ENCODE results near the gene PRIMPOL.
A peak's percentile ranks its signal among the peaks of the same experiment; 100 is the strongest.
"Not testable (repeated sequence)": the region's sequence is repeated elsewhere in the genome, so short reads cannot be mapped to it uniquely, and the experiment has no call there.

The PRIMPOL gene

DNA sequence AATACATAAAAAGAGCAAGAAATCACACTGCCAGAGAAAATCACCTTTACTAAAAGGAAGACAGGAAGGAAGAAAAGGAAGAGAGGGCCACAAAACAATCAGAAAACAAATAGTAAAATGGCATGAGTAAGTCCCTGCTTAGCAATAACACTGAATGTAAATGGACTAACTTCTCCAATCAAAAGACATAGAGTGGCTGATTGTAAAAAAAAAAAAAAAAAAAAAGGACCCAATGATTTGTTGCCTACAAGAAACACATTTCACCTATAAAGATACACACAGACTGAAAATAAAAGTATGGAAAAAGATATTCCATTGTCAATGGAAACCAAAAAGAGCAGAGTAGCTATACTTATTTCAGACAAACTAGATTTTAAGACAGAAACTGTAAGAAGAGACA lies 71.7 kb downstream of the PRIMPOL start:
- no peak for DNase-seq

DNA sequence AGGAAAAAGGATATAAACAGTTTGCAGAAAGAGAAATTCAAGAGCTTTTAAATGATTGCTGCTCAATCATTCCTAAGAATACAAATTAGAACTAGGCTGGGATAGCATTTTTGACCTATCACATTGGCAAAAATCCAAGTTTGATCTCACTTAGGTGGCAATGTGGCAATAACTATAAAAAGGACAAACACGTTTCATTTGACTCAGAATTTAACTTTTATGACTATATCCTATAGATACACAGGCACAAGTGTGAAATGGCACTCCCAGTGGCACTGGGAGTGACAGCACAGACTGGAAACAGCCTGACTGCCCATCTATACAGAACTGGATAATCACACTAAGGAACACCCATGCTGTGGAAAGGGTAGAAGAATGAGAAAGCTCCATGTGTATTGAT lies 73.3 kb downstream of the PRIMPOL start:
- peak; percentile 60 for DNase-seq

DNA sequence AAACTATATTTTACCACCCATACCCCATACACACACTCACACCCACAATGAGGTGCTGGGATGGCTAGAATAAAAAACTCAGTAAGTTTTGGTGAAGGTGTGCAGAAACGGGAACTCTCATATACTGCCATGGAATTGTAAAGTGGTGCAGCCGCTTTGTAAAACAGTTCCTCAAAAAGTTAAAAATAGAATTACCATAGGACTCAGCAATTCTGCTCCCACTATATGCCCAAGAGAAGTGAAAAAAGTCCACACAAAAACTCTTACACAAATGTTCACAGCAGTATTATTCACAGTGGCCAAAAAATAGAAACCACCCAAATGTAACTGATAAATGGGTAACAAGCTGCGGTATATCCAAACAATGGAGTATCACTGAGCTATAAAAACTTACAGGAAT lies 77.9 kb downstream of the PRIMPOL start:
- no peak for DNase-seq

DNA sequence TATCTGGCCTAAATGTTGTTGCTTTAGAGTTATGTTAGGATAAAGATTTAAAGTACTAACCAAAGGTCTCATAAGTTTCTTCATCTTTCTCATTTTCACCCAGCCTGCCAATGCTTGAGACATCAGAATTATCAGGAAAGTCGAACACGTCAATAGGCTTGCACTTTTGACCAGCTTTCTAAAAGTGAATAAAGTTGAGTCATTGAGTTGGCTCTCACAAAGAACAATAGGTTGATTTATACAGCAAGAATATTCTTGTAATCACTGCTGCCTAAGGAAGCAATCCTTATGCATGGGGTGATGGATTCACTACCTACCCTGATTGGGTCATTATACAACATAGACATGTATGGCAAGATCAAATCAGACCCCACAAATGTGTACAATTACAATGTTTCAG lies 79.3 kb downstream of the PRIMPOL start:
- DNase-seq = no peak

DNA sequence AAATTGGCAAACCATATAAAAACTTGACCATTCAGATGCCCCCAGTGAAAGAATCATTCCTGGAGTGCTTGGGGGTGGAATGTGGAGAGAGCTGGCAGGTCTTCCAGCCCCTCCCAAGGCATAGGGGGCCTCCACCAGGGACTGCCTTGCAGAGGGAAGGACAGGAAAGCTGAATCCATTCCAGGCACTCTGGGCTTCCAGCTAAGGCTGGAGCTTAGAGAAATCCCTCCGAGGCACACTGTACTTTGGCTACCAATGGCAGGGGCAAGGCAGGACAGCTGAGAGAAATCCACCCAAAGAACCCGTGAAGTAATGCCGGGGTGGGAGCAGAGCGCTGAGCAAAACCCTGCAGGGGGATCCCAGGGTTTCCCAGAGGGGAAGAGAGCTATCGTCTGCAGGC lies 80.4 kb downstream of the PRIMPOL start:
- no peak for DNase-seq

DNA sequence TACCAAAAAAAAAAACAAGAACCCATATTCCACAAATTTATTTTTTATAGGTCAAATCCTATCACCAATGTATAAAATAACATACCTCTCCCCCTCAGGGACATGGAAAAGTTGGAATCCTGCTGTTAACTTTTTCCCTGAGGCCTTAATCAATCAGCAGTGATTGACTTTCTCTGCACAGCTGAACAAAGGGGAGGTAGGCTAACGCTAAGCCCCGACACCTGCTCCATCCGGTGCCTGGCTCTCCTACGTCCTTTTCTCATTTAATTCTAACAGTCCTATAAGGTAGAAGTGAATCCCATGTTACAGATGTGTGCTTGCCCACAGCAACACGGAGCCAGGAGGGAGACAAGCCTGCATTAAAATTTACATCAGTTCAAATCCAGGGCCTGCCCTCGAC lies 81.5 kb downstream of the PRIMPOL start:
- DNase-seq = no peak

DNA sequence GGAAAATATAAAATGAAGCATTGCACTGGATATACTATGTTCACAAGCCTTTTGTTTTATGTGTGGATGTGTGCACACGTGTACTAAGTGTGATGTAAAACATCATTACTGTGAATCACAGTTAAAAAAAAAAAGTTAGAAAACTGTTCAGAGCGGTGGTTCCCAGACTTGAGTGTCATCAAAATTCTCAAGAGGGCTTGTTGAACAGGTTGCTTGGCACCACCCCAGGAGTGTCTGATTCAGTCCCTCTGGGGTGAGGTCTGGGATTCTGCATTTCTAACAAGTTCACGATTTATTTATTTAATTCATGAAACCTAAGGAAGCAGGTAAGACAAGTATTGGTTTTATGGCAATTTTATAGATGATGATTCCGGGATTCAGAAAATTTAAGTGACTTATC lies 82.6 kb downstream of the PRIMPOL start:
- peak; percentile 21 for DNase-seq

DNA sequence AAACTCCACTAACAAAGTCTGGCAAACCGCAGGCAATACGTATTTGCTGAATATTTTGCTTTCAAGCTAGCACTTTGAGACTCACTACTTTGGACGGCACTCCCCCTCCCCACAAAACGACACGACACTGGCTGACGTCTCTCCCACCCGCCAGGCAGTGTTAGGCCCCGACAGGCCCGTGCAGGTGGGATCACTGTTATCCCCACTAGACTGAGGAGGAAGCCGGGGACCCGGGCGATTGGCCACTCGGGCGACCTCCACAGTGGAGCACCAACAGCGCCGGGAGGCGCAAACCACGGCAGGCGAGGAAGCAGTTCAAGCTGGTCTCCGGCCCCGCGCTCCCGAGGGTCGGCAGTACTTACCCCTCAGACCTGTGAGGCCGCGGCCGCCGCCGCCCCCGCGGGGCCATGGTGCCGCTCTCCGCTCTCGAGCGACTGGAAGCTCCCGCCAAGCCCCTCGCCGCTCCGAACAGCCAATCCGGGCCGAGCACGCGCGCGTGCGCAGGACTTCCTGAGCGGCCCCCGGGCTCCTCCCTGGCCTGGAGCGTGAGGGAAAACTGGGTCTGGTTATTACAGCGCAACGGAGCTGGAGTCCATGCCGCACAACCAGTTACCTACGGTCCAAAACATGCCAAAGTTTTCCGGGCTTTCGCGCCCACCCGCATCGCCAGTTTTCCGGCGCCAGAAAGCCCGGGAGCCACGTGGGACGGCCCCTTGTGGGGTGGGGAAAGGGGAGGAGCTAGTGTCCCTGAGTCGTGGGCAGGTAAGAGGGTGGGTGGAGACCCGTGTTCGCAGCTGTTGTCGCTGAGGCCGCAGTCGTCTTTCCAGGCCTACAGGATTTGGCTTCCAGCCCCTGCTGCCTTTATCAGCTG lies 84.4 kb downstream of the PRIMPOL start, which contains the start of gene CENPU:
Gene CENPU, minus strand, starts transcription at position 443 of the 871 bp plus-strand sequence. Its CDS starts 34 bp downstream, at position 409.
- DNase-seq = peak; percentile 99

GRCh38 chr4:184734758-184735157 lies 85.2 kb downstream of the PRIMPOL start:
- peak; percentile 17 for DNase-seq

DNA sequence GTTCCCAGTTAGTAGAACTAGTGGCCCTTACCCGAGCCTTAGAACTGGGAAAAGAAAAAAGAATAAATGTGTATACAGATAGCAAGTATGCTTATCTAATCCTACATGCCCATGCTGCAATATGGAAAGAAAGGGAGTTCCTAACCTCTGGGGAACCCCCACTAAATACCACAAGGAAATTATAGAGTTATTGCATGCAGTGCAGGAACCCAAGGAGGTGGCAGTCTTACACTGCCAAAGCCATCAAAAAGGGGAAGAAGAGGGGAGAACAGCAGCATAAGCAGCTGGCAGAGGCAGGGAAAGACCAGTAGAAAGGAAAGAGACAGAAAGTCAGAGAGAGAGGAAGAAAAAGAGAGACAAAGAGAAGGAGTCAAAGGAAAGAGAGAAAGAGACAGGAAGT lies 90.0 kb downstream of the PRIMPOL start:
- peak; percentile 87 for DNase-seq

GRCh38 chr4:184740980-184741391 lies 91.4 kb downstream of the PRIMPOL start:
- DNase-seq = no peak

DNA sequence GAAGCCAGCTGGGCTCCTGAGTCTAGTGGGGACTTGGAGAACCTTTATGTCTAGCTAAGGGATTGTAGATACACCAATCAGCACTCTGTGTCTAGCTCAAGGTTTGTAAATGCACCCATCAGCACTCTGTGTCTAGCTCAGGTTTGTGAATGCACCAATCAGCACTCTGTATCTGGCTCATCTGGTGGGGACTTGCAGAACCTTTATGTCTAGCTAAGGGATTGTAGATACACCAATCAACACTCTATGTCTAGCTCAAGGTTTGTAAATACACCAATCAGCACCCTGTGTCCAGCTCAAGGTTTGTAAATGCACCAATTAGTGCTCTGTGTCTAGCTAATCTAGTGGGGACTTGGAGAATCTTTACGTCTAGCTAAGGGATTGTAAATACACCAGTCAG lies 92.1 kb downstream of the PRIMPOL start:
- not testable (repeated sequence) for DNase-seq

DNA sequence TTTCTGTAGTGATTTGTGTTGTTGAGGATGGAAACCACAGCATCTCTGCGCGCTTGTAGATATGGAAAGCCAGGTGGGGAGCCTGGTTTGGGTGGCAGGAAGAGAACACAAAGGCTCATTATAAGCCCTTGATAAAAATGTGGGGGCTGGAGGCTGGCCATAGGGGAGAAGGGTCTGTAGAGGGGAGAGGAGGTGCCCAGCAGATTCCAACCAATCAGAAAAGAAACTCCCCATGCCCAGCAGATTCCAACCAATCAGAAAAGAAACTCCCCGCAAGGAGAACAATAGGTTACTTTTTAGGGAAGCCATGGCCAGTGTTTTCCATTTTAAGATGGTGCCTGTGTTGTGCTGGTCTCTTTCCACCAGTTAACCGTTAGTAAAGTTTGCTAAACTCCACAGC lies 94.1 kb downstream of the PRIMPOL start:
- no peak for DNase-seq

GRCh38 chr4:184744236-184744635 lies 94.7 kb downstream of the PRIMPOL start:
- DNase-seq = no peak

Measured in hematopoietic multipotent progenitor cell treated with erythropoietin and hydrocortisone succinate and interleukin-3 and kit ligand, for 4 days (in vitro differentiated cells).